ENCODE data around the gene KY. TPM values are rescaled to one million over a fixed set of nuclear protein-coding genes. Genes with fewer than 3 reads are reported as not detected.

The KY gene
- polyA plus RNA-seq, 1 donor = 73.0 TPM

- no peak for DNase-seq (ENCODE audit: low read depth)
These were observed 5.9 kb downstream of the KY start for GRCh38 chr3:134644731-134645514.

GRCh38 chr3:134643150-134643675, 7.6 kb downstream of the KY start:
- DNase-seq (ENCODE audit: low read depth) = no peak

DNA sequence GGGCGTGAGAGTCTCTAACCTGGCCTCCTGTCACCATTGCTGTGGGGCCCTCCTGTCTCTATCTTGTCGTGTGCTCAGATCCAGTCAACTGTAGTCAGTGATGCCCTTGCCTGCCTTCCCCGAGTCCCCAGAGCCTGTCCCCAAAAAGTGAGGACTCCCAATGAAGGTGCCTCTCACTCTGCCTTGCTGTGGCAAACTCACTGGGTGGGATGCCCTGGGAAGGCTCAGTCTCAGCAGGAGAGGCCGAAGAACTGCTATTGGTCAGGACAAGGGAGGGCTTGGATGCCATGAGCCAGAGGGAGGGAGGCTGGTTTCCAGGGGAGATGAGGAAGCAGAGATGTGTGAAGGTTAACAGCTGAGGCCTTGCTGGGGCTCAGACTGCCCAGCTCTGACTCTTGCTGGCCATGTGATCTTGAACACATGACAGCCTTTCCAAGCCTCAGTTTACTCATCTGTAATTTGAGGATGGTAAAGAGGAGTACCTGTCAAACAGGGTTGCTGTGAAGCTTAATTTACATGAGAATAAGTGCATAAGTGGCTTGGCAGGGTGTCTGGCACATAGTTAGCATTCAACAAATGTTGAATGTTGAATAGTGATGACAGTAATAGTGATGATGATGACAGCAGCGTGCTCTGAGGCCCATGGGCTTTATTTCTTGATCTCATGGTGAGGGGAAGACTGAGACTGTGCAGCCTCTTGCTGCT, 8.2 kb downstream of the KY start:
- DNase-seq (ENCODE audit: low read depth) = no peak

DNA sequence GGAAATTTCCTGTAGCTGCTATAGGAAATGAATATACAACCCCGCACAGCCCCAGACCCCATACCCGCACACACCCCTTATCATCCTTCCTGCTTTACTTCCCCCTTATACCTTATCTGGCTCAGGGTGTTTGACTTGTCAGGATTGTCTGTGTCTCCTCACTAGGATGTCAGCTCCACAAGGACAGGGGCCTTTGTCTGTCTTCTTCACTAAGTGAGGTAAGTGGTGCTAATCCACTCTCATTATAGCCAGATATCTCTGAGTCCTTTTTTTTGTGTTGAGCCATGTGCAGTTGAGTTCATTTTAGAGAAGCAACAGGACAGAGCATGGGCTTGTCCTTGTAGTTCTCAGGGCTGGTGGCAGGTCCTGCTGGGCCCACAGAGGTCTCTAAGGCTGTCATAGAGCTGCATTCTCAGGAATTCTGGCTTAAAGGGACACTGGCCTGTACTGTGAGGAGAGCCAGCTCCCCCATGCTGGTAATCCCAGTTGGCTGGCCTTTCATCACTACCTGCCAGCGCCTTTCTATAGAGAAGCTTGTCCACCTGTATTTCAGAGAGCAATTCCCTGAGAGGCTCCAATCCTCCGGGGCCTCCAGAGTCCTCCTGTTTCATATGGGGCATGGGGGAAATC, 9.0 kb downstream of the KY start:
- DNase-seq (ENCODE audit: low read depth) = no peak

GRCh38 chr3:134640872-134641470, 9.9 kb downstream of the KY start:
- DNase-seq (ENCODE audit: low read depth) = no peak

GRCh38 chr3:134640378-134640777, 10.4 kb downstream of the KY start:
- DNase-seq (ENCODE audit: low read depth) = no peak

GRCh38 chr3:134638385-134639030, 12.3 kb downstream of the KY start:
- no peak for DNase-seq (ENCODE audit: low read depth)

GRCh38 chr3:134636406-134636805, 14.4 kb downstream of the KY start:
- no peak for DNase-seq (ENCODE audit: low read depth)

GRCh38 chr3:134630506-134630905, 20.3 kb downstream of the KY start:
- DNase-seq (ENCODE audit: low read depth) = no peak

DNA sequence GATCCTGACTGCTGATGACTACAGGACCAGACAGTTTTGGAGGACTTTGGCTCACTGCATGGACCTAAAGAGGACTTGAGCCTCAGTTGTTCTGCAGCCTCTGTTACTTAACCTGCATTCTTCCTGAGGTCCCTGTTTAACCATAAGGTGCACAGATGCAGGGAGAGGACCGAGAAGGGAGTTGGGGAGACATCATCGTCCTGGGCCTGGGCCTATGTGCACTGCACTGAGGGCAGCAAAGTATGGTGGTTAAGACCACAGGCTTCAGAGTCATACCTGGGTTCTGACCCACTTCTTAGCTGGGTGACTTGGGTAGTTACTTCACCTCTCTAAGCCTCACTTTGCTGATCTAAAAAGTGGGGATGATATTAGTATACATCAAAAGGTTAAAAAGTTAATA, 21.9 kb downstream of the KY start:
- DNase-seq (ENCODE audit: low read depth) = no peak

DNA sequence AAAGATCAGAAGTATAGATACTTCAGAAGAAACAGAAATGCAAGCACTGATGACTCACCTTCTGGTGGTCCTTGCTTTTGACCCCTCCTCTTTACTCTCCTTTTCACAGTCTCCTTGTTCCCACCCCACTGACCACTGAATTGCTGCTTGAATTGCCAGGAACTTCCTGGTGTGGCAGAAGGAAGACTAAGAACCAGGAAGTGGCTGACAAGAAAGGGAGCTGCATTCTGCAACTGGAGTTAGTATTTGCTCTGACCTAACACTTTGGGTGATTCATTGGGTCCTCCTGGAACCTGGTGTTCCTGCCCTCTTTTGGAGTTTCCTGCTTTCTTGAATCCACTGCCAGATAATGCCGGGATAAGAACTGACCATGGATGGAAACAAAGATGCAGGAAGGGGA, 23.0 kb downstream of the KY start:
- no peak for DNase-seq (ENCODE audit: low read depth)

- no peak for DNase-seq (ENCODE audit: low read depth)
These were observed 24.7 kb downstream of the KY start for GRCh38 chr3:134625885-134626741.

DNA sequence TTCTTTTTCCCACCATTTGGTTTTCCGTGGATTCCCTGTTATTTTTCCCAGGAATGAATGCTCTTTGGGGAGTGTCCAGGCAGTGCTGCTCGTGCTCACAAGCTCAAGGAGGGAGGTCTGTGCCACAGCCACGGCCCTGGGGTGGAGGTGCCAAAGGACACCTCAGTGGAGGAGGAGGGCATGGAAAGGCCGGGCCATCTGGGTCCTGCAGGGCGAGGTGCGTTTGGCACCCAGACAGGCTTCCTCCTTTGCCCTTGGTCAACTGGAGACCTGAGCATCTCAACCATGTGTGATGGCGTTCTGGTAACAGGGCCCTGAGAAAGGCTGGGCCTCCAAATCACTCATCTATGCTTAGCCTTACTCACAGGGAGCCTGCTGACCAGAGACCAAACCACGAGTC, 25.4 kb downstream of the KY start:
- no peak for DNase-seq (ENCODE audit: low read depth)

DNA sequence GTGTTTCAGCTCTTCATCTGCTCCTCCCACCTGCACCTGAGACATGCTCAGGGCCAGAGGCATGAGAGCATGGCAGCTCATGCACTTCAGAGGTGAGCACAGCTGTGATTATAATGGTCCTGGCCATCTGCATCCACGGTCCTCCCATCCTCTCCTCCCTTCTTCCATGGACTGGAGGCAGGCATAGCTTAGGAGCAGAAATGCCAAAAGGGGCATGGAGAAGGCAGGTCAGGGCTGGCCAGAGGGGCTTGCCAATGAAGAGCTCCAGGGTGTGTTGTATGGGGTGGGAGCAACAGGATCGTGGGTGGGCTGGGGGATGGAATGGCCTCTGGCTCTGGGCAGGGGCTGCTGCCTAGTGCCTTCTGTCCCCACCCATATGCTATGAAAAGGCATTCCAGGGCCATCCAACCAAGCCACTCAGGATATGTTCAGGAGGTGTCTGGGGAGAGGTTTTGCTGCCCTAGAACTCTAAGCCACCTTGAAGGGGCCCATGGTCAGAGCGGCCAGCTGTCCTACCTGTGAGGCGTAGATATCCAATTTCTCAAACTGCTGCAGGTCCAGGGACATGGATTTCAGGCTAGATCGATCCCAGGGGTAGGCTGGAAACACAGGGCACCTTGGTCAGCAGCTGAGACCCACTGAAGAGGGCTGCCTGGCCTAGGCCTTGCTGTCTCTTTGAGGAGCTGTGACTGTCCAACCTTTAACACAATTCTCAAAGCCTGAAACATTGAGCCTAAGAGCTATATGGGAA, 26.1 kb downstream of the KY start:
- no peak for DNase-seq (ENCODE audit: low read depth)

DNA sequence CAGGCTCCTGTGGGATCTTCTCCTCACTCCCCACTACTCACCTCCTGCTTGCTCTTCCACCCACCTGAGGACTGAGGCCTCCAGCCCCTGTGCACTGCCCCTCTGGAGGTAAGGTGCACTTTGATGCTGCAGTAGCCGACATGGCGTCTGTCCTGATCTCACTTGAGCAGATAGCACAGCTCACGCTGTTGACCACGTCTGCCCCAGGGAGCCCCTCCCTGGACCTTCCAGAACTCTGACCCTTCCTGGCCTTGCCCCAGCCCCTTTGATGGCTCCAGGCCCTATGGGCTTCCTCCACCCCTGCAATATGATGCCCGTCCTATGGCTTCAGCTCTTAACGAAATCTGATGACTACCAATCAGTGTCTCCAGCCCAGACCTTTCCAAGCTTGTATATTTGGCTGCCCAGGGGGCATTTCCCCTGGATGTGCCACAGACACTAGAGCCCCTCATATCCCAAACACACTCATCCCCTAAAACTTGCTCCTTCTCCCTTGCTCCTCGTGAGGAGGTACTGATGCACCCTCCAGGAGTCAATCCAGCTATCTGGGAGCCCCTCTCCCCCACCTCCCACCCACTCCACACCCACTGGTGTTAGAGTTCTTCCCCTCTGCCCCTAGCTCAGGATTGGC, 27.1 kb downstream of the KY start:
- no peak for DNase-seq (ENCODE audit: low read depth)

GRCh38 chr3:134622806-134623365, 27.9 kb downstream of the KY start:
- no peak for DNase-seq (ENCODE audit: low read depth)

DNA sequence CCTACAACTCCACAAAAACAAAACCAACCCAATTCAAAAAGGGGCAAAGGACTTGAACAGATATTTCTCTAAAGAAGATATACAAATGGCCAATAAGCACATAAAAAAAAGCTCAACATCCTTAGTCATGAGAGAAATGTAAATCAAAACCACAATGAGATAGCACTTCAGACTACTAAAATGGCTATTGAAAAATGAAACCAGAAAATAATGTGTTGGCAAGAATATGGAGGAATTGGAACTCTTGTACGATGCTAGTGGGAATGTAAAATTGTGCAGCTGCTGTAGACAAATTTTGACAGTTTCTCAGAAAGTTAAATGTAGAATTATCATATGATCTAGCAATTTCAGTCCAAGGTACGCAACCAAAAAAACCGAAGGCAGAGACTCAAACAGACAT, 29.0 kb downstream of the KY start:
- no peak for DNase-seq (ENCODE audit: low read depth)

DNA sequence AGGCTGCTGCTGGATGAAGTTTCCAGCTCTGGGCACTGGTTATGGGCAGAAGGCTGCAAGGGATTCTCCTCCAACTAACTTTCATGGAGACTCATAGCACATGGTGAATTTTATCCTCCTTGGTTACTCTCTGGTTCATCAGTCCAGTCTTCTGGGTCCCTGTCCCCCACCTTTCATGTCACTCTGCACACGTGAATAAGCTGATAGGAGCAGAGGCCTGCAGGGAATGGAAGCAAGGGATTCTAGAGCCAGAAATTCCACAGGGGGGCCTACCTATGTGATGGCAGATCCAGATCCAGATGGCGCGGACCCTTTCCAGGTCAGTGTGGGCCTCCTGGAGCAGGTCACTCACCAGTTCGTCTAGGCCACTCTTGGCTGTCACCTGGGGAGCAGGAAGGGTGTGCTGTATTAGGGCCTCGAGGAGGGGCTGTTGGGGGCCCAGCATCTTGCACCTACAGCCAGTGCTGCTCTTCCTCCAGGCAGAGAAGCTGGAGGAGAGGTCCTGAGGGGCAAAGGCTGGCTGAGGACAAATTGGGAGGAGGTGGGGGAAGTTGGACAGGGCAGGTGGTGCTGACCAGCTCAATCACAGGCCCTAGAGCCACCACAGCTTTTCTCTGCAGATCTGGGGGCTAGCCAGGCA, 30.2 kb downstream of the KY start:
- no peak for DNase-seq (ENCODE audit: low read depth)
